Measurements from ENCODE around the gene SPRR2D.
"Not testable (repeated sequence)": the region's sequence is repeated elsewhere in the genome, so short reads cannot be mapped to it uniquely, and the experiment has no call there.

SPRR2D gene

DNA sequence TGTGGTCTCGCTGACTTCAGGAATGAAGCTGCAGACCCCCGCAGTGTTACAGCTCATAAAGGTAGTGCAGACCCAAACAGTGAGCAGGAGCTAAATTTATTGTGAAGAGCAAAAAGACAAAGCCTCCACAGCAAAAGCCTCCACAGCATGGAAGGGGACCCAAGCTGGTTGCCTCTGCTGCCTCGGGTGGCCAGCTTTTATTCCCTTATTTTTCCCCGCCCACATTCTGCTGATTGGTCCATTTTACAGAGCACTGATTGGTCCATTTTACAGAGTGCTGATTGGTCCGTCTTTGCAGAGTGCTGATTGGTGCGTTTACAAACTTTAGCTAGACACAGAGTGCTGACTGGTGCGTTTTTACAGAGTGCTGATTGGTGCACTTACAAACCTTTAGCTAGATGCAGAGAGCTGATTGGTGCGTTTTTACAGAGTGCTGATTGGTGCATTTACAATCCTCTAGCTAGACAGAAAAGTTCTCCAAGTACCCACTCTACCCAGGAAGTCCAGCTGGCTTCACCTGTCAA lies 29.6 kb downstream of the SPRR2D start:
- not testable (repeated sequence) for DNase-seq (ENCODE audit: low spot score)

DNA sequence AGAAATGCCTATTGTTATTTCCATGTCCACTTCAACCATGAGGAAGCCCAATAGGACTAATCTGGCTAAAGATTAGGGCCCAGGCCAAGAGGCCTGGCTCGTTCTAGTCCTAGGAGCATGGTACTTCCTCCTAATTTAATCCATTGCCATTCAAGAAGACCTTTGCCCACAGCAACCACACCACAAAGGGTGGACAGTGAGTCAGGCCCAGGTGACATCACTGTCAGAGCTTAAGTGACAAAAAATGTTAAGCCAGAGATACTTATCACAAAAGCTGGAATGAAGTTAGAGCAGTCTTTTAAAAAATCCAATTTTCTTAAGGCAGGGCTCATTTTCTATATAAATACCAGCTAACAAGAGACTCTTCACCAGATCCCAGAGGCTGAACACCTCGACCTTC lies 39.5 kb downstream of the SPRR2D start, which contains the start of gene SPRR3:
Gene SPRR3 (plus strand): TSS at position 368 of the 400 bp plus-strand sequence. CDS start 1,272 bp downstream, outside the sequence.
- no peak for DNase-seq (ENCODE audit: low spot score)

DNA sequence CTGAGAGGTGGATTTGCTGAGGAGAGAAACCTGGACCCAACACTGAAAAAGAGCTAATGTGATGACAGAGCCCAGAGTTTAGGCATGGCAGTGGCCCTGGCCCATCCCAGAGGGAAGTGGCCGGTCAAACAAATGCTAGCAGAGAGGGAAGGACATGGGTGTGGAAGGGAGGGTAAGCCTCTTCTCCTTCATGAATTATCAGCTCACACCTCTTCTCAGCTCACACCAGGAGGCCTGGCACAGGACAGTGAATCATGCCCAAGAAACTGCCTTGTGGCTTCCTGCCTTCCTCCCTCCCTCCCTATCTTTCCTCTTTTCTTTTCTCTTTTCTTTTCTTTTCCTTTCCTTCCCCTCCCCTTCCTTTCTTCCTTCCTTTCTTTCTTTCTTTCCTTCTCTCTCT lies 40.6 kb downstream of the SPRR2D start:
- no peak for DNase-seq (ENCODE audit: low spot score)

DNA sequence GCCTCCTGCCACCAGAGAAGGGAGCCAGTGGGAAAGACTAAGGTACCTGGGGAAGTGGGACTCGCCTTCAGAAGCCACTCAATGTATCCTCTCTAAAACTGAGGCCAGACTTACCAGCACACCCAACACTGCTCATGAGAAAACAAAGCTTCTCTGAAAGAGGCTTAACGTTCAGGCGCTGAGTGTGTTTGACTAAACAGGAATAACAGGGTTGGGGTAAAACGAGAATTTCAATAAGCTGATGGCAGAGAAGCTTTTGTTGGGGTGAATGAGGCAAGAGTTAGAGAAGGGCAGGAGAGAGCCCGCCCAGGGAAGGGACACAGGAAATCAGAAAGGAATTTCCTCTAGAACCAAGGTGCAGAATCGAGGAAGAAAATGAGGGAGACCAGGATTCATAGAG lies 41.1 kb downstream of the SPRR2D start:
- no peak for DNase-seq (ENCODE audit: low spot score)

DNA sequence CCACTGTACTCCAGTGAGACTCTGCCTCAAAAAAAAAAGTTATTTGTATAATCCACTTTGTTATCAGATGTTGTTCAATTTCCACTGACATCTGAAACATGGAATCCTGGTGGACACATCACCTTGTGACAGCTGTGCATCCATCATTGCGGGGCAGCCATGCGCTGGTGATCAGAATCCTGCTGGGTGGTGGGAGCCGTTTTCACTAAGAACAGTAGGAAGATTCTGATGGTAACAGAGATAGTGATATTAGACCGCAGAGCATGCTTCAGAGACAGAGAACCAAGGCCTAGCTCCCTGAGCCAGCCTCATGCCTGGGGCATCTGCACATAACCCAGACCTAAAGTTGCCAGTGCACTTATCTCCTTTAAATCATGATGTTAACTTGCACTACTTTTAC lies 42.4 kb downstream of the SPRR2D start:
- DNase-seq (ENCODE audit: low spot score), result no peak

DNA sequence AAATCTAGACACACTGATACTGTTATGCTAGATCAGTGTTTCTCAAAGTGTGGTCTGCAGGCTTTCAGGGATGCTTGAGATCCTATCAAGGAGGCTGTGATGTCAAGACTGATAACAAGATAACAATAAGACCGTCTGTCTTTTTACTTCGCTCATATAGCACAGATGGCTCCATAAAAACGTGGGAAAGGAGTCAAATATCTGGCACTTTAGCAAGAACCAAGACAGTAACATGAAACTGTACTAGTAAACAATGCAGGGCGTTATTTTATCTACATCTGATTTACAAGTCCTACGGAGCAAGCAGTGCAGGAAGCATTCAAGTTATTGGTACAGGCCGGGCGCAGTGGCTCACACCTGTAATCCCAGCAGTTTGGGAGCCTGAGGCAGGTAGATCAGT lies 43.0 kb downstream of the SPRR2D start:
- DNase-seq (ENCODE audit: low spot score), result no peak

DNA sequence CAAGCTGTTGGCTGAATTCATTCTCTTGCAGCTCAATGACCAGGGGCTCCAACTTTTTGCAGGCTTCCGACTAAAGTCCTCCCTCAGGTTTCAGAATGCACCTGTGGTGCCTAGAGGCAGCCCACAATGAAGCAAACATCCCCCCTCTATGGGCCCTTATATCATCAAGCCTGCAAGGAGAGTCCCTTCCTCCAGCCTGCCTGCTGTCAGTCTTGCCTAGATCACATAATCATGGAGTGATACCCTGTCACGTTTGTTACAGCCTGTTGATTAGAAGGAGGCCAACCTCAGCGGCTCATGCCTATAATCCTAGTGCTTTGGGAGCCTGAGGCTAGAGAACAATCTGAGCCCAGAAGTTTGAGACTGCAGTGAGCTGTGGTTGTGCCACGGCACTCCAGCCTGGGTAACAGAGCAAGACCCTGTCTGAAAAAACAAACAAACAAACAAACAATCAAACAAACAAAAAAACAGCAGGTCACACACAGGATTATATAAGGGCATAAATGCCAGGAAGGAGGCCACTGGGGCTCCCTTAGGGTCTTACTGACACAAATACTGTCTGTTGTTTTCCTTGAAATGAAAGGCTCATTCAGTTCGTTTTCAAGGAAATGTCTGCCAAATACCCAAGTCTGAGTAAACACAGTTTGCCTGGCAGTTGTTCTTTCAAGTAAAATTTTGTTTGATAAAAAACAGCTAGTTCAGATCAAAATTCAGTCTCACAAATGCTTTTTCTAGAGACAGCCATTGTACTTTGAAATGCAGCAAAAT lies 44.1 kb downstream of the SPRR2D start:
- no peak for DNase-seq (ENCODE audit: low spot score)

DNA sequence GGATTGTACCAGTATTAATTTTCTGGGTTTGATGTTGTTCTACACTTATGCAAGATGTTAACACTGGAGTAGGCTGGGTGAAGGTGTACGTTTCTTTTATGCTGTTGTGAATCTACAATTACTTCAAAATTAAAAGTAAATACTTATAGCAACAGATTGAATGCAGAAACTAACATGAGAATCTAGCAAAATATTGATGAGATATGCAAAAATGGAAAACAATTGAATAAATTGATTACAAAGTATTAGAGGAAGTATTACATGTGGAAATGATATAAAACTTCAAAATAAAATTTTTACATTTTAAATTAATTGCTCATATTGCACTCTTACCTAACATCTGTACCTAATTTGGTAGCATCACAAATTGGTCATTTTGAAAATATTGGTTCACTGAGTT lies 45.1 kb downstream of the SPRR2D start:
- DNase-seq (ENCODE audit: low spot score), result no peak

DNA sequence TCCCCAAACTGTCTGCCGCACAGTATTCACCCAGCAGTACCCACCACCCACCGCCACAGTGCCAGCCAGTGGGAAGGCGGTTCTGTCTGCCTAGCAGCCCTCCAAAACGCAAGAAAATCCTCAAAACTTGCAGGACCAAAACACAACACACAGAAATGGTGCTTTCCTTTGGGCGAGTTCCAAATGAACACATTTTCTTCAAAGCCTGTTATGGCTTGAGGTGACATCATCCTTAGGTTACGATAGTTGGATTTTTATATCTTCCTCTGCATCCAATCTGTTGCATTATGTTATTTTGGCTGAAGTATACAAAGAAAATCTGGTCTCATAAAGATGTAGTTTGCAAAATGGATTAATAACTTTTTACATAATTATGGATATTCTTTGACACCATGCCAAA lies 47.7 kb downstream of the SPRR2D start:
- no peak for DNase-seq (ENCODE audit: low spot score)

Small RNA genes within 50 kb of the gene (small RNA-seq; reads per million reads assigned to genes)
- gene AL356867.1 (0 reads per million in 2 experiments), gene RF00322 (0 reads per million in 2 experiments)

Measured in SK-N-DZ (cell line).